Measurements from ENCODE around the gene SLC6A7.

- TF ChIP-seq POLR2A (IDR thresholded peaks at IDR 0.05) (no peak), CTCF (IDR thresholded peaks at IDR 0.05) (no peak)
These were observed 39.7 kb downstream of the SLC6A7 start for GRCh38 chr5:150229571-150229970.
